Right atrium auricular region (tissue), 2 donors: ENCODE data around the gene MCC. TPM values are rescaled to one million over a fixed set of nuclear protein-coding genes. Genes with fewer than 3 reads are reported as not detected.
"Not testable (repeated sequence)": the region's sequence is repeated elsewhere in the genome, so short reads cannot be mapped to it uniquely, and the experiment has no call there.

Experiments
- DNase-seq: peaks from one replicate; pipeline ENCODE4 v3.0.0-alpha.2; 2019; ENCODE audit warnings: low spot score
- H3K27ac ChIP-seq, 2 donors: fragments of 200-600 bp; sonication (generic); 1 replicate in 1 of 2; 2 replicates in 1 of 2; pipeline ENCODE4 v1.5.1; 2016 to 2019
- H3K27me3 ChIP-seq, 2 donors: fragments of 200-600 bp; sonication (generic); one replicate each; pipeline versions ENCODE4 v1.5.1 to v1.6.0; 2017 to 2019
- H3K36me3 ChIP-seq: fragments of 200-600 bp; sonication (generic); one replicate; pipeline ENCODE4 v1.5.1; 2016
- H3K4me1 ChIP-seq, 2 donors: fragments of 200-600 bp; sonication (generic); one replicate each; pipeline versions ENCODE4 v1.5.1 to v1.6.0; 2017 to 2019
- H3K4me3 ChIP-seq, 2 donors: fragments of 200-600 bp; sonication (generic); 1 replicate in 1 of 2; 2 replicates in 1 of 2; pipeline ENCODE4 v1.5.1; 2017 to 2019; ENCODE audit warnings: mild to moderate bottlenecking in 1 of 2, moderate library complexity in 1 of 2
- H3K9me3 ChIP-seq, 2 donors: fragments of 200-600 bp; sonication (generic); one replicate each; pipeline ENCODE4 v1.5.1; 2019
- total RNA-seq, 2 donors: library from RNA; depleted of rRNA; stranded (reverse); fragments of >200 nt; gene quantifications; one replicate each; pipeline ENCODE4 v1.1.0, GENCODE V29; 2016
- TF ChIP-seq, protein P1 (sequence below), 2 donors: fragments of 200-600 bp; sonication (generic); IDR thresholded peaks; one replicate each; pipeline ENCODE4 v1.5.1; 2019; ENCODE audit warnings: antibody characterized with exemption in 2 of 2

The MCC gene
- total RNA-seq, 2 donors from 2014 or later = 28.8 to 31.7 TPM

DNA sequence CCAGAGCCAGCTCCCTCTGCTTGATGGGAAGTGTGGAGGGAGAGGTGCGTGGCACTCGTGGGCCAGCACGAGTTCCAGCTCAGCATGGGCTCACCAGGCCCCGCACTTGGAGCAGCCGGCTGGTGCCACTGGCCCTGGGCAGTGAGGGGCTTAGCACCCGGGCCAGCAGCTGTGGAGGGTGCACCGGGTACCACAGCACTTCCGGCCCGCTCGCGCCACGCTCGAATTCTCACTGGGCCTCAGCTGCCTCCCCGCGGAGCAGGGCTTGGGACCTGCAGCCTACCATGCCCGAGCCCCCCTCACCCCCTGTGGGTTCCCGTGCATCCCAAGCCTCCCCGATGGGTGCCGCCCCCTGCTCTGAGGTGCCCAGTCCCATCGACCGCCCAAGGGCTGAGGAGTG, 413.2 kb downstream of the MCC start:
- no peak overlapping the region for H3K27ac ChIP-seq
- TF ChIP-seq, protein P1, sequence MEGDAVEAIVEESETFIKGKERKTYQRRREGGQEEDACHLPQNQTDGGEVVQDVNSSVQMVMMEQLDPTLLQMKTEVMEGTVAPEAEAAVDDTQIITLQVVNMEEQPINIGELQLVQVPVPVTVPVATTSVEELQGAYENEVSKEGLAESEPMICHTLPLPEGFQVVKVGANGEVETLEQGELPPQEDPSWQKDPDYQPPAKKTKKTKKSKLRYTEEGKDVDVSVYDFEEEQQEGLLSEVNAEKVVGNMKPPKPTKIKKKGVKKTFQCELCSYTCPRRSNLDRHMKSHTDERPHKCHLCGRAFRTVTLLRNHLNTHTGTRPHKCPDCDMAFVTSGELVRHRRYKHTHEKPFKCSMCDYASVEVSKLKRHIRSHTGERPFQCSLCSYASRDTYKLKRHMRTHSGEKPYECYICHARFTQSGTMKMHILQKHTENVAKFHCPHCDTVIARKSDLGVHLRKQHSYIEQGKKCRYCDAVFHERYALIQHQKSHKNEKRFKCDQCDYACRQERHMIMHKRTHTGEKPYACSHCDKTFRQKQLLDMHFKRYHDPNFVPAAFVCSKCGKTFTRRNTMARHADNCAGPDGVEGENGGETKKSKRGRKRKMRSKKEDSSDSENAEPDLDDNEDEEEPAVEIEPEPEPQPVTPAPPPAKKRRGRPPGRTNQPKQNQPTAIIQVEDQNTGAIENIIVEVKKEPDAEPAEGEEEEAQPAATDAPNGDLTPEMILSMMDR (IDR thresholded peaks at IDR 0.05) = no peak
- no peaks in the 10 kb centered on the region for H3K27me3 ChIP-seq
- H3K4me3 ChIP-seq = no peak overlapping the region
- no peak for DNase-seq
- no peaks in the 10 kb centered on the region for H3K4me1 ChIP-seq
- peaks cover 4% of the 10 kb centered on the region for H3K36me3 ChIP-seq
- no peaks in the 10 kb centered on the region for H3K9me3 ChIP-seq

DNA sequence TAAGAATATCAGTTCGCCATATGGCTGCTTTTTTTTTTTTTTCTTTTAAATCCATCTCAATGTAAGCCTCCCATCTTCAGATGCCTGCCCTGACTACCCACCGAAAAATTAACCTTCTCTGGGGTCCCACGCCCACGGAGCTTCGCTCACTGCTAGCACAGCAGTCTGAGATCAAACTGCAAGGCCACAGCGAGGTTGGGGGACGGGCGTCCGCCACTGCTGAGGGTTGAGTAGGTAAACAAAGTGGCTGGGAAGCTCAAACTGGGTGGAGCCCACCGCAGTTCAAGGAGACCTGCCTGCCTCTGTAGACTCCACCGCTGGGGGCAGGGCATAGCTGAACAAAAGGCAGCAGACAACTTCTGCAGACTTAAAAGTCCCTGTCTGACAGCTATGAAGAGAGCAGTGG, 414.6 kb downstream of the MCC start:
- DNase-seq, H3K36me3 ChIP-seq: not testable (repeated sequence)

DNA sequence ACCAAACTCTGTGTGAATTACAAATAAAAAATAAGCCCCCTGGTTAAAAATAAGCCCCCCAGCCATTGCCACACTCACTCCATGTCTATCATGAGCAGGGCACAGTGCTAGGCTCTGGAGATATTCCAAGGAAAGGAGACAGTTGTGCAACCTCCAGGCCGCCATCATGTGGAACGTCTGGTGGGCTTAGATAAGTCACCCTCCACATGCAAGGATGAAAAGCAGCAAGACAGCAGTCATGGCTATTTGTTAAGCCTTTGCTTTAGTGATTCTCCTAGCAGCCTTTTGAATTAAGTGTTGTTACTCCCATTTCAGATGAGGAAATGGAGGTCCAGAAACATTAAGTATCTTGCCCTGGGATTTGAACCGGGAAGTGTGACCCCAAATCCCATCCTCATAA, 416.9 kb downstream of the MCC start:
- H3K4me3 ChIP-seq = no peak overlapping the region
- no peak overlapping the region for H3K27ac ChIP-seq
- H3K36me3 ChIP-seq = peaks cover 25% of the 10 kb centered on the region
- H3K9me3 ChIP-seq = no peaks in the 10 kb centered on the region
- no peaks in the 10 kb centered on the region for H3K4me1 ChIP-seq
- H3K27me3 ChIP-seq = no peaks in the 10 kb centered on the region
- DNase-seq = no peak
- TF ChIP-seq, protein P1 (IDR thresholded peaks at IDR 0.05) = no peak

More for the DNA sequence above, 414.6 kb downstream of the MCC start:
- not testable (repeated sequence) for H3K4me3 ChIP-seq, H3K4me1 ChIP-seq, H3K27ac ChIP-seq, H3K9me3 ChIP-seq, H3K27me3 ChIP-seq

DNA sequence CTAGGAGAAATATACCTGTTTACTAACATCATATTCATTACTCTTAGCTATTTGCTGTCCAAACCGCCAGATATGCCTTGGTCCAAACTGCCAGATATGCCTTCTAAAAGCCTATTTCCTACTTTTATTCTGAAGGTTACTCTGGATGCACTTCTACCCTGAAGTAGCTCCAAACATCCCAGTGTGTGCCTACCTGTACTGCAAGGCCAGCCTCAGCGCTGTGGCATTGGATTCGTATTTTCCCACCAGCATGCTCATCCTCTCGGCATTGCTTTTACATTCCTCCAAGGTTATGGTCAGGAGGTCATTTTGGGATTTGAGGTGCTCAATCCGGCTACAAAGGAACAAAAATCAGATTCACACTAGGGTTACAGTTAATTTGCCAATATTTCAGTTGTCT, 417.4 kb downstream of the MCC start:
- Histone ChIP-seq H3K4me1 (no peaks in the 10 kb centered on the region), H3K27me3 (no peaks in the 10 kb centered on the region), H3K4me3 (no peak overlapping the region), H3K27ac (no peak overlapping the region), H3K9me3 (no peaks in the 10 kb centered on the region), H3K36me3 (peaks cover 26% of the 10 kb centered on the region)
- DNase-seq = no peak
- TF ChIP-seq, protein P1 (IDR thresholded peaks at IDR 0.05) = no peak

DNA sequence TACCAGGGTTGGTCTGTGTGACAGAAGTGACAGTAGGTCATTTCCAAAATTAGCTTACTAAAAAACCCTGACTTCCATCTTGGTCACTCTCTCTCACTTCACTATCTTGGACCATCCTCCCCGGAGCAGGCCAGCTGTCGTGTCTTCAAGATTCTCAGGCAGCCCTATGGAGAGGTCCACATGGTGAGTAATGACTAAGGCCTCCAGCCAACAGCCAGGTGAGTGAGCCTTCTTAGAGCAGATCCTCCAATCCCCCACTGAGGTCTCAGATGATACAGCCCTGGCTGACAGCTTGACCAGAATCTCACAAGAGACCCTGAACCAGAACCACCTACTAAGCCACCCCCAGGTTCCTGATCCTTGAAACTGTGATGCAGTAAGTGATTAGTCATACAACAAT, 419.7 kb downstream of the MCC start:
- H3K36me3 ChIP-seq = peaks cover 32% of the 10 kb centered on the region

DNA sequence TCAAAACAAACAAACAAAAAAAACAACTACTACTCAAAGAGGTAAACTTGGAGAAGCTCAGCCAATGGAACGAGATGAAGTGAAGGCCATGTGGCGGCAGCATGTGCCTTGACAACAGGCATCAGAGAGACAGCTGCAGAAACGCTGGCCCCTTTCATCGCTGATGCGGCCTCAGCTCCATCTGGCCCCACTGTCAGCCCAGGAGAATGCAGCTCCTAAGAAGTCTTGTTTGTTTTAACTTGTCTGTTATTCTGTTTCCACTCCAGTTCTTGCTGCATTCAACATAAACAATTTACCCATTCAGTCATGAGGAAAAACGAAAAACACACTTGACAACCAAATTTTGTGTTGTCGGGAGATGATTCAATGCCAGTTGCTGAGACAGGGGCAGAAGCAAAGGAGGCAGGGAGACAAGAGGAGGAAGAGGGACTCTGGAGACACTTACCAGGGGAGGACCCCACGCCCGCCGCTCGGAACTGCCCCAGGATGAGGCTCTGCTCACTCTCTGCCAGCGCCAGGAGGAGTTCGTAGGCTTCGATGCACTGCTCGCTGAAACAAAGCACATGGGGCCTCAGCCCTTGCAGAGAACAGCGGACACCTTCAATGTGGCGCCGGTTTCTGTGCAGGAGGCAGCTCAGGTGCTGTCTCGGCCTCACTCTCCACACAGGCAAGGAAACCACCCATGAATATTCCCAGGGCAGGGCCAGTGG, 420.5 kb downstream of the MCC start:
- no peaks in the 10 kb centered on the region for H3K4me1 ChIP-seq
- H3K9me3 ChIP-seq = no peaks in the 10 kb centered on the region
- TF ChIP-seq, protein P1 (IDR thresholded peaks at IDR 0.05) = no peak
- no peak overlapping the region for H3K4me3 ChIP-seq
- DNase-seq = no peak
- no peaks in the 10 kb centered on the region for H3K27me3 ChIP-seq
- no peak overlapping the region for H3K27ac ChIP-seq
- peaks cover 35% of the 10 kb centered on the region for H3K36me3 ChIP-seq

More for the DNA sequence above, 419.7 kb downstream of the MCC start:
- TF ChIP-seq, protein P1 (IDR thresholded peaks at IDR 0.05) = no peak
- no peak for DNase-seq
- Histone ChIP-seq H3K9me3 (no peaks in the 10 kb centered on the region), H3K4me1 (no peaks in the 10 kb centered on the region), H3K27me3 (no peaks in the 10 kb centered on the region), H3K27ac (no peak overlapping the region), H3K4me3 (no peak overlapping the region)
